Measurements from ENCODE around the gene MT1B.
A peak's percentile ranks its signal among the peaks of the same experiment; 100 is the strongest.
"Not testable (repeated sequence)": the region's sequence is repeated elsewhere in the genome, so short reads cannot be mapped to it uniquely, and the experiment has no call there.

Gene MT1B

GRCh38 chr16:56672761-56673536 is 21.3 kb downstream of the MT1B start:
- no peak for ATAC-seq (ENCODE audit: insufficient read depth, low read depth)
- H3K79me2 ChIP-seq (ENCODE audit: insufficient read depth, low read length), result no peaks in the 10 kb centered on the region
- no peak overlapping the region for H2AFZ ChIP-seq (ENCODE audit: low read depth, low read length)
- no peak for DNase-seq
- H3K4me1 ChIP-seq (ENCODE audit: insufficient read depth, low read length), result peaks cover 2% of the 10 kb centered on the region; the same call in 1 of the 2 replicates
- H4K20me1 ChIP-seq (ENCODE audit: insufficient read depth, low read length), result no peaks in the 10 kb centered on the region
- H3K9me3 ChIP-seq (ENCODE audit: insufficient read depth, low read length, severe bottlenecking), result no peaks in the 10 kb centered on the region
- peaks cover 40% of the 10 kb centered on the region for H3K27me3 ChIP-seq (ENCODE audit: insufficient read depth, low read length, poor library complexity)
- H3K36me3 ChIP-seq (ENCODE audit: insufficient read depth, low read length), result no peaks in the 10 kb centered on the region
- H3K4me3 ChIP-seq (ENCODE audit: low read depth in 1 of 2, low read length in 2 of 2), result no peak overlapping the region
- no peak overlapping the region for H3K9ac ChIP-seq (ENCODE audit: low read depth, low read length)
- no peak overlapping the region for H3K27ac ChIP-seq (ENCODE audit: low read length)
- TF ChIP-seq CTCF (IDR thresholded peaks at IDR 0.05; ENCODE audit: borderline replicate concordance, extremely low read depth, low read length, poor library complexity, severe bottlenecking) (no peak), EZH2 (IDR thresholded peaks at IDR 0.05; ENCODE audit: borderline replicate concordance, low read depth, low read length, severe bottlenecking) (no peak)
- no peak overlapping the region for H3K4me2 ChIP-seq (ENCODE audit: insufficient read depth, low read length)

GRCh38 chr16:56673921-56674320 is 22.2 kb downstream of the MT1B start:
- ATAC-seq (ENCODE audit: insufficient read depth, low read depth) (no peak), DNase-seq (no peak)
- peaks cover 31% of the 10 kb centered on the region for H3K27me3 ChIP-seq (ENCODE audit: insufficient read depth, low read length, poor library complexity)

GRCh38 chr16:56674570-56674969 is 22.9 kb downstream of the MT1B start:
- not testable (repeated sequence) for H4K20me1 ChIP-seq (ENCODE audit: insufficient read depth, low read length); H3K4me1 ChIP-seq (ENCODE audit: insufficient read depth, low read length); H3K36me3 ChIP-seq (ENCODE audit: insufficient read depth, low read length); ATAC-seq (ENCODE audit: insufficient read depth, low read depth); H3K79me2 ChIP-seq (ENCODE audit: insufficient read depth, low read length); H3K9me3 ChIP-seq (ENCODE audit: insufficient read depth, low read length, severe bottlenecking); H3K27ac ChIP-seq (ENCODE audit: low read length); H2AFZ ChIP-seq (ENCODE audit: low read depth, low read length); H3K9ac ChIP-seq (ENCODE audit: low read depth, low read length); H3K4me3 ChIP-seq (ENCODE audit: low read depth in 1 of 2, low read length in 2 of 2); H3K4me2 ChIP-seq (ENCODE audit: insufficient read depth, low read length); DNase-seq
- H3K27me3 ChIP-seq (ENCODE audit: insufficient read depth, low read length, poor library complexity), result peaks cover 27% of the 10 kb centered on the region

More at GRCh38 chr16:56673921-56674320, 22.2 kb downstream of the MT1B start:
- no peak for TF ChIP-seq EZH2 (IDR thresholded peaks at IDR 0.05; ENCODE audit: borderline replicate concordance, low read depth, low read length, severe bottlenecking)
- TF ChIP-seq CTCF (IDR thresholded peaks at IDR 0.05; ENCODE audit: borderline replicate concordance, extremely low read depth, low read length, poor library complexity, severe bottlenecking), result peak; percentile 36
- H3K79me2 ChIP-seq (ENCODE audit: insufficient read depth, low read length), result no peaks in the 10 kb centered on the region
- H3K4me2 ChIP-seq (ENCODE audit: insufficient read depth, low read length), result no peak overlapping the region
- H3K4me1 ChIP-seq (ENCODE audit: insufficient read depth, low read length), result peaks cover 2% of the 10 kb centered on the region; the same call in 1 of the 2 replicates
- H3K36me3 ChIP-seq (ENCODE audit: insufficient read depth, low read length), result no peaks in the 10 kb centered on the region
- no peaks in the 10 kb centered on the region for H3K9me3 ChIP-seq (ENCODE audit: insufficient read depth, low read length, severe bottlenecking)
- no peak overlapping the region for H3K4me3 ChIP-seq (ENCODE audit: low read depth in 1 of 2, low read length in 2 of 2)
- H3K27ac ChIP-seq (ENCODE audit: low read length), result no peak overlapping the region
- no peaks in the 10 kb centered on the region for H4K20me1 ChIP-seq (ENCODE audit: insufficient read depth, low read length)
- H2AFZ ChIP-seq (ENCODE audit: low read depth, low read length), result no peak overlapping the region
- no peak overlapping the region for H3K9ac ChIP-seq (ENCODE audit: low read depth, low read length)

- Histone ChIP-seq H3K27me3 (ENCODE audit: insufficient read depth, low read length, poor library complexity) (peaks cover 17% of the 10 kb centered on the region), H3K4me3 (ENCODE audit: low read depth in 1 of 2, low read length in 2 of 2) (no peak overlapping the region), H3K9me3 (ENCODE audit: insufficient read depth, low read length, severe bottlenecking) (no peaks in the 10 kb centered on the region), H3K4me1 (ENCODE audit: insufficient read depth, low read length) (peaks cover 2% of the 10 kb centered on the region; the same call in 1 of the 2 replicates), H3K4me2 (ENCODE audit: insufficient read depth, low read length) (peak overlapping the region; percentile 41; the same call in 1 of the 2 replicates), H3K79me2 (ENCODE audit: insufficient read depth, low read length) (no peaks in the 10 kb centered on the region), H2AFZ (ENCODE audit: low read depth, low read length) (no peak overlapping the region), H3K36me3 (ENCODE audit: insufficient read depth, low read length) (no peaks in the 10 kb centered on the region), H4K20me1 (ENCODE audit: insufficient read depth, low read length) (no peaks in the 10 kb centered on the region), H3K27ac (ENCODE audit: low read length) (no peak overlapping the region), H3K9ac (ENCODE audit: low read depth, low read length) (no peak overlapping the region)
- no peak for TF ChIP-seq EZH2 (IDR thresholded peaks at IDR 0.05; ENCODE audit: borderline replicate concordance, low read depth, low read length, severe bottlenecking)
- no peak for TF ChIP-seq CTCF (IDR thresholded peaks at IDR 0.05; ENCODE audit: borderline replicate concordance, extremely low read depth, low read length, poor library complexity, severe bottlenecking)
- DNase-seq, result peak; percentile 62
- ATAC-seq (ENCODE audit: insufficient read depth, low read depth), result peak; percentile 88
Measured at GRCh38 chr16:56675685-56676210, 24.1 kb downstream of the MT1B start.
